Heart left ventricle (tissue), 16 donors: ENCODE results near the gene CLK1. TPM values are rescaled to one million over a fixed set of nuclear protein-coding genes. Genes with fewer than 3 reads are reported as not detected.

Experiments used
- ATAC-seq, 4 donors: fragments of 200-7000 bp; cut with Tn5 transposase; one replicate each; pipeline ENCODE4 v1.9.1; 2020 to 2022; ENCODE audit warnings: moderate library complexity in 4 of 4, mild to moderate bottlenecking in 3 of 4, moderate number of reproducible peaks in 1 of 4
- DNase-seq, 5 donors: peaks; one replicate each; pipeline ENCODE4 v3.0.0-alpha.2; 2020
- H3K27ac ChIP-seq, 12 donors: fragments of 200-600 bp; sonication (generic) in 4 of 12; one replicate each; pipeline versions ENCODE4 v1.5.0 to v1.8.0; 2016 to 2022; ENCODE audit warnings: mild to moderate bottlenecking in 2 of 12
- H3K27me3 ChIP-seq, 9 donors: fragments of 200-600 bp; sonication (generic) in 2 of 9; one replicate each; pipeline versions ENCODE4 v1.5.1 to v1.8.0; 2016 to 2022; ENCODE audit warnings: mild to moderate bottlenecking in 3 of 9
- H3K36me3 ChIP-seq, 9 donors: fragments of 200-600 bp; sonication (generic) in 2 of 9; one replicate each; pipeline versions ENCODE4 v1.5.0 to v1.8.0; 2018 to 2022; ENCODE audit warnings: mild to moderate bottlenecking in 2 of 9
- H3K4me1 ChIP-seq, 12 donors: fragments of 200-600 bp; sonication (generic) in 4 of 12; one replicate each; pipeline versions ENCODE4 v1.5.0 to v1.8.0; 2016 to 2022; ENCODE audit warnings: mild to moderate bottlenecking in 3 of 12
- H3K4me3 ChIP-seq, 12 donors: fragments of 200-600 bp; sonication (generic) in 4 of 12; one replicate each; pipeline versions ENCODE4 v1.5.0 to v1.8.0; 2017 to 2022; ENCODE audit warnings: mild to moderate bottlenecking in 9 of 12, moderate library complexity in 4 of 12
- H3K9me3 ChIP-seq, 12 donors: fragments of 200-600 bp; sonication (generic) in 4 of 12; one replicate each; pipeline versions ENCODE4 v1.5.0 to v1.8.0; 2016 to 2022; ENCODE audit warnings: mild to moderate bottlenecking in 1 of 12
- POLR2A ChIP-seq, 2 donors: fragments of 450-650 bp; IDR thresholded peaks; one replicate each; pipeline ENCODE4 v1.6.1; 2017; ENCODE audit warnings: antibody characterized with exemption in 2 of 2, mild to moderate bottlenecking in 2 of 2, moderate library complexity in 2 of 2
- WGBS, 4 donors: extraction: QIAGEN DNeasy Blood & Tissue Kit in 2 of 4; methylation state at CpG; one replicate each; pipeline versions ENCODE4 v1.1.5 to v1.1.7; 2013 to 2018; 5-methylcytosine and 5-hydroxymethylcytosine counted together
- intact Hi-C, 10 donors: fragments of 100-400 bp; cut with DNase I; formaldehyde crosslinking; loops; one replicate each; pipeline versions ENCODE4 v1.11.1 to v1.14.2; 2022
- polyA plus RNA-seq, 2 donors: library from polyadenylated mRNA; stranded (reverse); fragments of 200-250 nt; gene quantifications; one replicate each; pipeline ENCODE4 v1.2.3, GENCODE V29; 2013
- total RNA-seq, 9 donors: library from RNA; depleted of rRNA in 2 of 9; stranded (reverse); fragments of >200 nt in 2 of 9; fragmentation: NEBNext Ultra II Directional in 3 of 9; extraction: Animal tissue kit (Norgen Biotek cat#: 25700) in 3 of 9; gene quantifications; one replicate each; pipeline versions ENCODE4 v1.1.0 to v1.2.4, GENCODE V29; 2016 to 2023
- TF ChIP-seq, protein P1 (sequence below), 12 donors: fragments of 200-600 bp; sonication (generic) in 4 of 12; IDR thresholded peaks; one replicate each; pipeline versions ENCODE4 v1.5.0 to v1.8.0; 2018 to 2022; ENCODE audit warnings: antibody characterized with exemption in 12 of 12, mild to moderate bottlenecking in 5 of 12
- donor health status: ischemic (EF 13 %, LVEDD 7.1; RV severe dilation, severe dysfunction).
- donor health status: healthy with polysubstance abuse.
- donor health status: DM: no; HTN: yes; CAD: no.
- donor health status: DM: no; HTN: no; CAD: no.
- donor health status: ischemic (EF 25% LVEDD 6.9; RV normal size, moderate dysfunction).
- donor health status: ischemic (EF 25% LVEDD 5.7; RV mildly dilated, moderate dysfunction).
- donor health status: healthy.
- donor health status: DM: yes; HTN: yes; CAD: no.
- donor health status: ischemic (EF 35%, LVEDD 5.7; RV mildly dilated, moderate dysfunction).
- donor health status: nonischemic (EF 11% LVEDD 7.7; RV severe dilation, severe dysfunction).
- donor health status: DM: yes; HTN: yes; CAD: no.
- donor health status: PGD.
- donor health status: ischemic (EF 29% LVEDD 5.4; RV normal size, mild dysfunction).
- donor health status: nonischemic (EF 23%, LVEDD 6.1; RV moderate dilation, normal function).

Gene CLK1
- total and polyA plus RNA-seq, 11 donors, result 25.4 to 235 (median 39.0) TPM

DNA sequence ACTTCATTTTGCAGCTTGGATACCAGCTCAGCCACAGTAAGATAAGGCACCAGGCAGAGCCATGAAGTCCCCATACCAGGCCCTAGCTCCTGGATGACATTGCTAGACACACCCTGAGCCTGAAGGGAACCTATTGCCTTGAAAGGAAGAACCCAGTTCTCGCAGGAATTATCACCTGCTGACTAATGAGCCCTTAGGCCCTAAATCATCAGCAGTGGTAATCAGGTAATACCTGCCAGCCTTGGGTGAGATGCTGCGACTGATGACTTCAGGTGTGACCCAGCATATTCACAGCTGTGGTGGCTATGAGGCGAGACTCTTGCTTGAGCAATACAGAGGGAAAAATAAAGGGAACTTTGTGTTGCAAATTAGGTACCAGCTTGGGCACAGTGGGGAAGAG, 24.9 kb downstream of the CLK1 start:
- no peak overlapping the region for H3K27ac ChIP-seq
- H3K4me3 ChIP-seq, result no peak overlapping the region
- 88 to 93% (median 92%) methylated on average over 3 of the region's 3 CpGs for WGBS, 4 donors
- no peaks in the 10 kb centered on the region for H3K36me3 ChIP-seq
- H3K27me3 ChIP-seq, result no peaks in the 10 kb centered on the region
- peaks cover 0 to 21% (median 12%) of the 10 kb centered on the region in 12 donors for H3K9me3 ChIP-seq
- TF ChIP-seq, protein P1, sequence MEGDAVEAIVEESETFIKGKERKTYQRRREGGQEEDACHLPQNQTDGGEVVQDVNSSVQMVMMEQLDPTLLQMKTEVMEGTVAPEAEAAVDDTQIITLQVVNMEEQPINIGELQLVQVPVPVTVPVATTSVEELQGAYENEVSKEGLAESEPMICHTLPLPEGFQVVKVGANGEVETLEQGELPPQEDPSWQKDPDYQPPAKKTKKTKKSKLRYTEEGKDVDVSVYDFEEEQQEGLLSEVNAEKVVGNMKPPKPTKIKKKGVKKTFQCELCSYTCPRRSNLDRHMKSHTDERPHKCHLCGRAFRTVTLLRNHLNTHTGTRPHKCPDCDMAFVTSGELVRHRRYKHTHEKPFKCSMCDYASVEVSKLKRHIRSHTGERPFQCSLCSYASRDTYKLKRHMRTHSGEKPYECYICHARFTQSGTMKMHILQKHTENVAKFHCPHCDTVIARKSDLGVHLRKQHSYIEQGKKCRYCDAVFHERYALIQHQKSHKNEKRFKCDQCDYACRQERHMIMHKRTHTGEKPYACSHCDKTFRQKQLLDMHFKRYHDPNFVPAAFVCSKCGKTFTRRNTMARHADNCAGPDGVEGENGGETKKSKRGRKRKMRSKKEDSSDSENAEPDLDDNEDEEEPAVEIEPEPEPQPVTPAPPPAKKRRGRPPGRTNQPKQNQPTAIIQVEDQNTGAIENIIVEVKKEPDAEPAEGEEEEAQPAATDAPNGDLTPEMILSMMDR (IDR thresholded peaks at IDR 0.05), result no peak
- no peak for TF ChIP-seq POLR2A (IDR thresholded peaks at IDR 0.05)
- intact Hi-C loops, result no loop called here
- ATAC-seq (no peak), DNase-seq (no peak)
- H3K4me1 ChIP-seq, result no peaks in the 10 kb centered on the region

DNA sequence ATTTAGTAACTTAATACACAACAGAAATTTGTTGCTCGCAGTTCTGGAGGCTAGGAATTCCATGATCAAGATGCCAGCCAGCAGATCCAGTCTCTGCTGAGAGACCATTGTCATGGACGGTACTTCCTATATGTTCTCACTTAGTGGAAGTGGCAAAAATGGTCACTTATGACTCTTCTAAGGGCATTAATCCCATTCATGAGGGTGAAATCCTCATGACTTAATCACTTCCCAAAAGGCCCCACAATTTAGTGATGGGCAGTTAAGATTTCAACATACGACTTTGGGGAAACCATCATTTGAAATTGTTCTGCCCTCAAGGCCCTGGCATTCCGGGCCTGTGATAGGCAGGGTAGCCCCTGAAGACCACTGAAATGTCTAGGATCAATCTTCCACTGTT, 29.8 kb downstream of the CLK1 start:
- no peaks in the 10 kb centered on the region for H3K4me1 ChIP-seq
- DNase-seq (no peak), ATAC-seq (no peak)
- no peaks in the 10 kb centered on the region for H3K36me3 ChIP-seq
- intact Hi-C loops, result no loop called here
- TF ChIP-seq POLR2A (IDR thresholded peaks at IDR 0.05), result no peak
- TF ChIP-seq, protein P1 (IDR thresholded peaks at IDR 0.05), result no peak
- H3K27ac ChIP-seq, result no peak overlapping the region
- H3K4me3 ChIP-seq, result no peak overlapping the region
- peaks cover 0 to 21% (median 12%) of the 10 kb centered on the region in 12 donors for H3K9me3 ChIP-seq
- no peaks in the 10 kb centered on the region for H3K27me3 ChIP-seq
- WGBS, 4 donors, result 87 to 90% (median 89%) methylated on average over 4 of the region's 4 CpGs

DNA sequence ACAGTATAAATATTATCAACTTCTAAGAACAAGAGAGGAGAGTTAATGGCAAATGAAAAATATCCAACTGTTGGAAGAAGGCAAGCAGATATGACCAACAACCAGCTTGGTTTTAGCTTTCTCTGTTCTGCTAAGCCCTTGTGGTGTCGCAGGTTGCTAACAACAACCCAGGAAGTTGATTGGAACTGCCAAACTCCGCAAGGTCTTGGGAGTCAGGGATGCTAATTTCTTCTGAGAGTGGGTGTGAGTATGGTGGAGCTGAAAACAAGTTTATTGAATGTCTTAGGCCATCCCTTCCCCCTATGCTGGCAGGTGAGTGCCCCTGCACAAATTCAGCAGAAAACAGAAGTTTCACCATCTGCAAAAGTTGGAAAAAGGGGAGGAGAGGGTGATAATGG, 35.2 kb downstream of the CLK1 start:
- intact Hi-C loops, result no loop called here
- Histone ChIP-seq H3K9me3 (no peaks in the 10 kb centered on the region), H3K4me3 (no peak overlapping the region), H3K27ac (no peak overlapping the region), H3K4me1 (peaks cover 0 to 10% (median 1%) of the 10 kb centered on the region in 12 donors), H3K27me3 (no peaks in the 10 kb centered on the region), H3K36me3 (peaks cover 0 to 22% (median 12%) of the 10 kb centered on the region in 9 donors)
- no peak for ATAC-seq
- TF ChIP-seq, protein P1 (IDR thresholded peaks at IDR 0.05), result no peak
- TF ChIP-seq POLR2A (IDR thresholded peaks at IDR 0.05), result no peak
- DNase-seq, result no peak
- 91 to 98% (median 94%) methylated on average over 2 of the region's 2 CpGs for WGBS, 4 donors

DNA sequence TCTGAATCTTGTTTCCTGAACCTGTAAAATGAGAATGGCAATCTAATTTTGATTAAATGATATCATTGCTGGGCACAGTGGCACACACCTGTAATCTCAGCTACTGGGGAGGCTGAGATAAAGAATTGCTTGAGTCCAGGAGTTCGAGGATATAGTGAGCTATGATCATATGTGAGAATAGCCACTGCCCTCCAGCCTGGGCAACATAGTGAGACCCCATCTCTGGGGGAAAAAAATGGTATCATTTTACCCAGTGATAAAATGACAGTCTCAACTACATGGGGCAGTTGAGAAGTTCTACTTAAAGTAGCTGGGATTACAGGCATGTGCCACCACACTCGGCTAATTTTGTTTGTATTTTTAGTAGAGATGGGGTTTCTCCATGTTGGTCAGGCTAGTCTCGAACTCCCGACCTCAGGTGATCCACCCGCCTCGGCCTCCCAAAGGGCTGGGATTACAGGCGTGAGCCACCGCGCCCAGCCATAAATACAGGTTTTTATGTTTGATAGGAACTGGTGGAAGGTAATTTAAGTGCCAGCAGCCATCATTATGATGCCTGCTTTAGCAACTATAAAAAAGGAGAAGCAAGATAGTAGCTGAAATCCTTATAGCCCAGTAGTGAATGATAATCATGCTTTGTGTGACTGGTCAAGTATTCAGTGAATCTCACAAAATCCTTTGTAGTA, 35.7 kb downstream of the CLK1 start:
- no peak overlapping the region for H3K4me3 ChIP-seq
- H3K9me3 ChIP-seq, result no peaks in the 10 kb centered on the region
- DNase-seq, result no peak
- no peak overlapping the region for H3K27ac ChIP-seq
- peaks cover 0 to 15% (median 1%) of the 10 kb centered on the region in 12 donors for H3K4me1 ChIP-seq
- intact Hi-C loops, result no loop called here
- no peaks in the 10 kb centered on the region for H3K27me3 ChIP-seq
- ATAC-seq, result no peak
- TF ChIP-seq, protein P1 (IDR thresholded peaks at IDR 0.05), result no peak
- TF ChIP-seq POLR2A (IDR thresholded peaks at IDR 0.05), result no peak
- WGBS, 4 donors, result 94 to 98% (median 96%) methylated on average over 9 of the region's 9 CpGs
- peaks cover 0 to 27% (median 17%) of the 10 kb centered on the region in 9 donors for H3K36me3 ChIP-seq
